Body of pancreas (tissue), 4 donors: ENCODE results near the gene COTL1.

Experiments used
- POLR2A ChIP-seq, 3 donors: fragments of 450-650 bp; IDR thresholded peaks; one replicate each; pipeline ENCODE4 v1.6.1; 2016; ENCODE audit warnings: antibody characterized with exemption in 3 of 3, mild to moderate bottlenecking in 2 of 3
- TF ChIP-seq, protein P1 (sequence below), 7 experiments: fragments of 450-650 bp in 4 of 7; fragments of 200-600 bp in 3 of 7; sonication (generic) in 3 of 7; IDR thresholded peaks; one replicate each; pipeline ENCODE4 v1.5.1; 2016 to 2019; ENCODE audit warnings: antibody characterized with exemption in 7 of 7

DNA sequence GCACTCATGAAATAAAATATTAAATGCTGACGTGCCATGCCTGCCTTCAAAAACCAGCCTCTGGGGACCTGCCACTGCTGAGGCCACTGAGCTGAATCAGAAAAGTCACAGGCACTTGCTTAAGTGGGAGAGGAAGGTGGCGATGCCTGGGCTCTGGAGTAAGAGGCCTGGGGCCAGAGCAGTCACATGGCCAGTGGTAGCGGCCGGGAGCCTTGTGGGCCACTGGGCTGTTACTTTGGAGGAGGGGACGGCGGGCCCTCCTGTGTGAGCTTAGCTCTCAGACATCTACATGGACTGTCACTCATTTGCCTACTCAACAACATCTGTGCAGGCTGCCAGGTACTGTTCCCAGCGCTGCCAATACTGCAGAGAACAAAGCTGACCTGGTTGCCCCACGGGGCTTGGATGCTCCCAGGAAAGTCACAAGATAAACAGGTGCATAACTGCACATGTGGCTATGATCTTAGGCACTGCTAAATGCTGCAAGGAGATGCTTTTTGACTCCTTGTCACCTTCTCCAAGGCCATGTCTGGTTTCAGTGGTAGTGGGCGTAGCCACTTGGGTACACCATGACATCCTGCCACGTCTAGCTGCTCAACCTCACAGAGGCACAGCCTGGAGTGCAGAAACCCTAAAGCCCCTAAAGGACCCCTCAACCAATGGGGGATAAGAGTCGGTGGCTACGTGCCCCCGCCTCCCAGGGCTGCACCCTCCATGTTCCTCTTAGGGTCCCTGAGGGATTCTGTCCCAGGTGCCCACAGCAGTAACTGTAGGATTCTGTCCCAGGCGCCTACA, 11.6 kb downstream of the COTL1 start:
- TF ChIP-seq POLR2A (IDR thresholded peaks at IDR 0.05), result no peak
- TF ChIP-seq, protein P1, sequence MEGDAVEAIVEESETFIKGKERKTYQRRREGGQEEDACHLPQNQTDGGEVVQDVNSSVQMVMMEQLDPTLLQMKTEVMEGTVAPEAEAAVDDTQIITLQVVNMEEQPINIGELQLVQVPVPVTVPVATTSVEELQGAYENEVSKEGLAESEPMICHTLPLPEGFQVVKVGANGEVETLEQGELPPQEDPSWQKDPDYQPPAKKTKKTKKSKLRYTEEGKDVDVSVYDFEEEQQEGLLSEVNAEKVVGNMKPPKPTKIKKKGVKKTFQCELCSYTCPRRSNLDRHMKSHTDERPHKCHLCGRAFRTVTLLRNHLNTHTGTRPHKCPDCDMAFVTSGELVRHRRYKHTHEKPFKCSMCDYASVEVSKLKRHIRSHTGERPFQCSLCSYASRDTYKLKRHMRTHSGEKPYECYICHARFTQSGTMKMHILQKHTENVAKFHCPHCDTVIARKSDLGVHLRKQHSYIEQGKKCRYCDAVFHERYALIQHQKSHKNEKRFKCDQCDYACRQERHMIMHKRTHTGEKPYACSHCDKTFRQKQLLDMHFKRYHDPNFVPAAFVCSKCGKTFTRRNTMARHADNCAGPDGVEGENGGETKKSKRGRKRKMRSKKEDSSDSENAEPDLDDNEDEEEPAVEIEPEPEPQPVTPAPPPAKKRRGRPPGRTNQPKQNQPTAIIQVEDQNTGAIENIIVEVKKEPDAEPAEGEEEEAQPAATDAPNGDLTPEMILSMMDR (IDR thresholded peaks at IDR 0.05), result no peak
